HG03558 (cell line): ENCODE measurements around the gene PDGFB.

Source experiments
- ATAC-seq: cut with Tn5 transposase; IDR thresholded peaks from one replicate; pipeline ENCODE4 v1.9.1; 2021; ENCODE audit warnings: moderate number of reproducible peaks; ENCODE audit not compliant: unreplicated experiment; ENCODE audit errors: extremely low read depth

PDGFB gene

DNA sequence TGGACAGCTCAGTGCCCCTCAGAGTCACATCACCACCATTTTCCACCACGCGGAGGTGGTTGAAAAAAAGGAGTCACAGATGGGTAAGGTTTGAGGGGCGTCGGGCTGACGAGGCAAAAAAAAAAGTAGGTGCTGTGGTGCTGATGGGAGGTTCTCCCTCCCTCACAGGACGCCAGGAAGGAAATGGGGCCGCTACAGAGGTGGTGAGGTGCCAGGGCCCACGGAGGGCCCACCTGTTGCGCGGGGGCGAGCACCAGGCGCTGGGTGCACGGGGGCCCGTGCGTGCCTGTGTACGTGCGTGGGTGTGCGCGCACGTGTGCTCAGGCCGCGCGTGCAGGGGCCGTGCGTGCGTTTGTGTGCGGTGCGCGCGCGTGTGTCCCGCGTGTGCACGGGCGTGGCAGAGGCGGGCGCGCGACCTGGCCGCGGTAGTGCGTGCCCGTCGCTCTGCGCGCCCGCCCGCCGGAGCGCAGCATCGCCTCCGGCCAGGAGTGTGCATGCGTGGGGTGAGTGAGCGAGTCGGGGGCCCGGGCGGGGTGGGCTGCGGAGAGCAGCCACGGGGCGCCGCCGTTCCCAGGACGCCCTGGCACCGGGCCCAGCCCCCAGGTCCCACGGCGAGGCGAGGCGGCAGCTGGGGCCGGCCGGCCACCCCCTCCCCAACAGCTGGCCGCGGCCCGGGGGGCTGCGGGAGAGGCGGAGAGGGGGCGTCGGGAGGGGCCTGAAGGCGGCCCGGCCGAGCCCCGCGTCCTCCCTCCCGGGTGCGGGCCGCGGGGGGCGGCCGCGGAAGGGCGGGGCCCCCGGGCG lies 2.8 kb downstream of the PDGFB start:
- ATAC-seq: no peak

DNA sequence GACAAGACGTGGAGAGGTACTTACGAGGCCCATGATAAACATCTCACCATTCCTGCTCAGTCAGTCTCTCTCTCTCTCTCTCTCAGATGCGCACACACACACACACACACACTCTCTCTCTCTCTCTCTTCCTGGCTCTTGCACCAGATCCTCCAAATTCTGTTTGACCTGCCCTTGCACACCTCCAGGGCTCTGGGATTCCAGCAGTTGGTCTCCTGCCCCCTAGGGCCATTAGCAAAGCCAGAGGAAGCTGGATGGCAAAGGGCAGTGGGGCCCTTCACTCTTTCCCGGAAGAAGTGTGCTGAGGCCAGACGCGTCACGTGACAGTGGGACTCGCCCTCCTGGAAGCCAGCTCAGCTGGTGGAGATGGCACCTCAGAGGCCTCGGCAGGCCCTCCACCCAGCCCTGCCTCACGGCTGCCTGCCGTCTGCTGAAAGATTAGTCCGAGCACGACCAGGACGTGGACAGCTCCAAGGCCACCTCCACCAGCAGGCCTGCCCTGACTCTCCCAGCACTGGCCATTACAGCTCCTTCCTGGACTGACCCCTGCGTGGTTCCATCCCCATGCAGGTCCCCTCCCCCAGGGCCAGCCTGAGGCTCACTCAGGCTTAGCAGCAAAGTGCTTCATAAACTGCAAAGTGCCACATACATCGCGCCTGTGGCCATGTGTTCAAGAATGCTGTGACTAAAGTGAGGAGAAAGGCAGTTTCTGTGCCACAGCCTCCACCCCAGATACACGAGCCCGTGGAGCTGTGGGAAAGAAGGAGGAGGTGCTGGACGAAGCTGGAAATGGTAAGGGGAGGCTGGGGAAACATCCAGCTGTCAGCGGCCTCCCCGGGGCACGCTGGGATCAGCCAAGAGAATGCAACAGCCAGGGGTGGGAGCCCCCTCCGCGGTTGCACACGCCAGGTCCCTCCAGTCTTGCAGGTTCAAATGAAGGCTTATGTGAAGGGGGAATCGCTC lies 3.7 kb downstream of the PDGFB start:
- no peak for ATAC-seq

DNA sequence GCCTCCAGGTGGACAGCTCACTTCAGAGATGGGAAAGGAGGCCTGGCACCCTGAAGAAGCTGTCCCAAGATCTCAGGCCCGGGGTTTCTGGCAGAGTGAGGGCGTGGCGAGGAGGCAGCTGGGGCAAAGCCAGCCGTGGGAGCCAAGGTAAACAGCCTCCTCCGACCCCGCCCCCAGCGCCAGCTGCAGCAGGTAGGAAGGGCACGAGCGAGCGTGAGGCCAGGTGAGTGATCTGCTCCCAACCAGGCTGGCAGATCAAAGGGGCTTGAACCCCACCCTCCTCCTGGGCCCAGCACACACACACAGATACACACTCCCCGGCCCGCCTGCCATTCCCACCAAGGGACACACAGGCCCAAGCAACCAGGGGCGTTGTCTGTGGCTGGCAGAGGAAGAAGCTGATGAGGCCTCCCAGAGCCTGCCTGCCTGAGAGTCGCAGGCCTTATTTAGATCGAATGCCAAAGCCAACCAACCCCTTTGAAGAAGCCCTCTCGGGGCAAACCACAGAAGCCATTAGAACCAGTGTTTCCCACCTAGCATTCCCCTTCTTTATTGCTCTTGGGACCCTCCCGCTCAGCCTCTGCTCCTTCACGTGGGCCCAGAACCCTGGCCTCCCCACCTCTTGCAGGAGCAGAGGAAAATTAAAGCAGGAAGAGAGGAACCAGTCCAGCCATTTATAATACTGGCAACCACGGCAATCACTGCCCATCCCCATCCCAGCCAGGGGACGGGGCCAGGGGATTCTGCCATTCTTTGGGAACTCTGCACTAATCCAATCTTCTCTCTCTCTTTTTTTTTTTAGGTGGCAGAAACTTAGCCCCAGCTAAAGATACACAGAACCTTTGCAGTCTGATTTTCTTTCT lies 5.0 kb downstream of the PDGFB start:
- ATAC-seq: no peak

DNA sequence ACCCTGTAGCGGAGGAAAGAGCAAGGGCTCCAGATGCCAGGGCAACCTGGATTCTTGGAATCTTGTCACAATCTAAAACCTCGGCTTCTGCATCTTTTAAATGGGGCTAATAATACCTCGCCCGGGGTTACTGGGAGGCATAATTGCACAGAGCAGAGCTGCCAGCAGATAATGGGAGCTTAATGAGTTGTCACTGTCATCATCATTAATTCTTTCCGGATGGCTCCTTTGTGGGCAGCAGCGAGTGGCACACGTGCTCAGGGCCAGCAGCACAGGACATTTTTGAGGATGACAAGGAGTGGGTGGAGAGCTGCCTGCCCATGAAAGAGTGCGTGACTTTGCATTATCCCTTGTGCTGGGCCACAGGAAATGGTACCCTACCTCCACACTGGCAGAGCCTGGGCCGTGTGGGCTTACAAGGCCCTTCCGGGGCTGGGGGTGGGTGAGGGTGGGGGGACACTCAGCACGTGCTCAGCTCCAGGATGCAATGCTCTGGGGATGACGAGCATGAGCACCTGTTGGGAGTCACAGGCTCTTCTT lies 5.7 kb downstream of the PDGFB start:
- ATAC-seq: no peak

DNA sequence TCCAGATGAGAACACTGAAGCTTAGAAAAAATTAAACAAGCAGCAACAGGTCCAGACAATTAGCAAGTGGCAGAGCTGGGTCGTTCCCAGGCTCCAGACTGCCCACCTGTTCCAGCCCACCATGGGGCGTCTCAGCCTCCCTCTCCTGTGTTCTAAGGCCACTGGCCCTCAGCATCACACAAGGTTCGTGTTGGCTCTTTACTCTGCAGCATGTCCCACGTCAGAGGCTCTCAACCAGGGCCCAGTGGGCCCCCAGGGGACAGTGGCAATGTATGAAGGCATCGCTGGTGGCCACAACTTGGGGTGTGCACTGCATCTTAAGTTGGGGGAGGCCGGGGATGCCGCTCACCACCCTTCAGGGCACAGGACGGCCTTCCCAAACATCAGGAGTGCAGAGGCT lies 6.2 kb downstream of the PDGFB start:
- no peak for ATAC-seq

DNA sequence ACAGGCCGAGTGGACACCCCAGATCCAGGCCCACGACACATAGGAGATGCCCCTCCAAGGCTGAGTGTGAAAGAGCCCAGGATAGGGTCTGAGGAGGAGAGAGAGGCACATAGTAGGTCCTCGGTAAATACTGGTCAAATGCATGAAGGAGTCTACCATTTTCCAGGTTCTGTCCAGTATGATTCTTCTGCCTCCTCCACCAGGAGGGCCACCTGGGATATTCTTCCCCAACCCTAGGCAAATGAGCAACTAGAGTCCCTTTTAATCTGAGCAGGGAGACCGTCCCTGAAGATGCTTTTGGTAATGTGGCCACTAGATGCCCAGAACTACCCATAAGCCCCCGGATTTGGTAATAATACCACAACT lies 6.7 kb downstream of the PDGFB start:
- no peak for ATAC-seq

DNA sequence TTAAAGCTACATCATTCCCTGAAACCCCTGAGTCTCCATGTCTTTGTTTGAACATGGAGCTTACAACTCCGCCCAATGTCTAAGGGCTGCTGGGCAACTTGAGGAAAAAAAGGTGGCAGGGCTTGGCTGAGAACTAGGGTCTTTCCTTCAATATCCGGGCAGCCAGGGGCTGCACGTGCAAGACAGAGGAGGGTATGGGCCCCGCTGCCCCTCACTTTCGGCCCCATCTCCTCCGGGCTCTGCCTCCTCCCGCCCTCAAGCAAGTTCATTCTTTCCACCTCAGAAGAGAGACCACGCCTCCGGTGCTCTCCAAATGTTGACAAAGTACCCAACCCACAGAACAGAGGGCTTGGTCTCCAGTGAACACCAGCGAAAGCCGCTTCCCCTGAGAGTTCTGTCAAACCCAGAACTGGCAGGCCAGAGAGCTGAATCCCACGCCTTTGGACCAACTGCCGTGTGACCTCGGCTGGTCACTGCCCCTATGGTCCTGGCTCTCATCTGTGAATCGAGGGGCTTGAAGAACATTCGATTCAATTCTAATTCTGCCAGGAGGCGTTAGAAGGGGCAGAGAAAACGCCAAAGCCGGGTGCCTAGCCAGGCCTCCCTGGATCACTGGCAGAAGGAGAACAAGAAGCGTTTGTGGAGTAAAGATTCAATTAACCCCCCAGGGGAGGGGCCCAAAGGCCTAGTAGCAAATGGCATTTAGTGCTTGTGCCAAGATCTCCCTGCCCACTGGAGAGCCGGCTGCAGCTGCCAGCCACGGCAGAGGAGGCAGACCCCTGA lies 7.3 kb downstream of the PDGFB start:
- no peak for ATAC-seq

DNA sequence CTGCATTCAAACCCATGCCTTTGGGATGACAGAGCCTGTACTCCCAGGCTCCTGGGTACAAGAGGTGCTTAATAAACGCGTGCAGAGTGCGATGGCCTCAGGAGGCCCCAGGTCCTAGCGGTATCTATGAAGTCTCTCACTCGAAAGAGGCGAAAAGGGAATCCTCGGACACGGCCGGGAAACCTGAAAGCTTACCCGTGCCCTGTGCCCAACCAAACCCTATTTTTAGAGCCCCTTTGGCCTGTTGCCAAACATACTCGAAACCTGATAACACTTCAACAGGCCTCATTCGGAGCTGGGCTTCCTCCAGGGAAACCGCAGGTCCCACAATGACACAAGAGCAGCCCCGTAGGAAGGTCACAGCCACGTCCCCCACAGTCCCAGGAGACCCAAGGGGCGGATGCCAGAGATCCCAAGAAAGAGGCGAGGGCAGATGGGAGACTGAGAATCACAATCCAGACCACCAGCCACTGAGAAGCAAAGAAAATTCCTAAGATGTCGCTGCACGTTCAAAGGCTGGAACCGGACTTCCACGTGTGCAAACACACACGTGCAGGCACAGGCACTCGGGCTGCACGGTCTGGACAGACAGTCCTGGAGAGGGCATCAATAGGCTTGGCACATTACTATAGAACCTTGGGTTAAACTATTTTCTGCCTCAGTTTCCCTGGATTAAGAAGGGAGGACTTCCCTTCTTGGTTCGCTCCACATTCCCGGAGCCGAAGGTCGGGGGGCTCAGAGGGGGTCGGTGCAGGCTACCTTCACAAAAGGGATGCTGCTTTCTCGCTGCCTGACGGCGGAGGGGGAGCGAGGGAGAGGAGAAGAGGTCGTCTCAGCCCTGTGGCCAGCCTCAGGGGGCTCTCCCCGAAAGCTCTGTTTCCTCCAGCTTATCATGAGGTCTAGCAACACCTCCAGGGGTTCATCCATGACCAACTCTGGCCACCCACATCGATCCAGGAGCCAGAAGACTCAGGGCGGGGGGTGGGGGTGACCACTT lies 8.2 kb downstream of the PDGFB start:
- no peak for ATAC-seq

DNA sequence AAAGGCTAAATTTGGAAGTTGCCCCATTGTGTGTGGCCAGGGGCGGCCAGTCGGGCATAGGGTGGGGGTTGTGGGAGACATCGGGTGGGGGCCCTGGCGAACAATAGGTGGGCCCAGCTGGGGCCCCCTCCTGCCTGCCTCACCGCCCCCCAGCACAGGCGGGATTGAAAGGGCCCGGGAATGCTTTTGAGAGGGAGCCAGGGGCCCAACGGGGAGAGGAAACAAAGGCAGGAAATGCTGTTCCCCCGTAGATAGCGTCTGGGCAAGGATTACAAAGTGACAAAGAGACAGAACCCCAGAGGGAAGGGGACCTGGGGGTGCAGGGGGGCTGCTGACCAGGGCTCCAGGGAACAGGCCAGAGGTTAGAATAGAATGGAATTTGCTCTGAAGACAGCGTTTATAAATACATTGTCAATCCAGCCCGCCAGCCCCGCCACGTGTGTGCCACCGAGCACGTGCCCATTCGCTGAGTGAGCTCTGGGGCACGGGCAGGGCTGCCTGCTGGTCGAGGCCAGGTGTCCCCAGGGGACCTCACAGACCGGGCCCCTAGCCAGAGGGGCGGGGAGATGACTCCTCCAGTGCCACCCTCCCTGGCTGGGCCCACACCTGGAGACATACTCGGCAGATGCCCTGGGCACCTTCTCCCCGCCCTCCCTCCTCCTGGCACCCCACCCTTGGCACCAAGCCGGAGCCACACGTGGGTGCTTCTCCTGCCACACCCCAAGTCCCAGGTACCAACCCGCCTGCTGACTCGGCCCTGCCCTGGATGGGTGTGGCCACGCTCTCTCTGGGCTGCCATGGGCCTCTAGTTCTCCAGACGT lies 9.7 kb downstream of the PDGFB start:
- ATAC-seq: no peak

DNA sequence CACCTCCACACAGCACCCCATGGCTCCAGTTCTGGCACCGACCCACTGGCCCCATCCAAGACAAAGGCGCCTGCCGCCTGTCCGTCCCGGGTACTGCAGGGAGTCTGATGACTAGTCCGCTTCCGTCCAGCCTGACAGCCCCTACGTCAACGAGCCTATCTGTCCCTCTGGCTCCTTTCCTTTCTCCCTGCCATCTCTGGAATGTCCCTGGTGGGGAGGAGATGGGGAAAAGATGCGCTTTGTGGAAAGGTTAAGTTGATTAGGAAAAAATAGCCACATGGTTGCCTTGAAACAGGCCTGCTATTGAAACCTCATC lies 10.4 kb downstream of the PDGFB start:
- no peak for ATAC-seq

DNA sequence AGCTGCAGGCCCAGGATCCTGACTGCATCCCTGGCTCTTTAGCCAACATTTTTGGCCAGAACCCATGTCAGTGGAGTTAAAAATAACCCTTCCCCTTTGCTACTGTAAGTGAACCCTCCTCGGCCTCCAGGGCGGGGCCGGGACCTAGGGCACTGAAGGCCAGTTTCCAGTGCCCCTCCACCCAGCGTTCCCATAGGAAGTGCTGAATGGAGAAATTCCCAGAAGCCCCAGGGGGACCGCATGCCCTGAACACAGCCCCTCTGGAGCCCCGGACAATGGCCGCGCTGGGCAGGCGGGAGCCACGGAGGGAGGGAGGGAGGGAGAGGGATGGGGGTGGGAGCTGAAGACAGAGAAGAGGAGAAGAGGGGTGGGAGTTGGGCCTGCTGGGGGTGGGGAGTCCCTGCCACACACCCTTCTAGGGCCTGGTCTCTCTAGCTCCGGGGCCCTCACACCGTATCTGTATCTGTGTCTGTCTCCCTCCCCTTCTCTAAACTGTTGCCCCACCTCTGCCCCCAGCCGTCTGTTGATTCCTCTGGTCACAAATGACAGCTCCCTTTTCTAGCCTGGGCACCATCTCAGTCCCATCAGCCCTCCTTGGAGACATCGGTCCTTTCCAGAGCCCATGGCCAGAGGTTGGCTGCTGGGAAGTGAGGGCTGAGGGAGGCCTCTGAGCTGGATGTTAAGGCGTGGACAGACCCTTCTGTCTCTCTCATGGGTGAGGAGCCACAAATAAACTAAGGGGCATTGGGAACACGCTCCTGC lies 10.9 kb downstream of the PDGFB start:
- ATAC-seq: no peak

DNA sequence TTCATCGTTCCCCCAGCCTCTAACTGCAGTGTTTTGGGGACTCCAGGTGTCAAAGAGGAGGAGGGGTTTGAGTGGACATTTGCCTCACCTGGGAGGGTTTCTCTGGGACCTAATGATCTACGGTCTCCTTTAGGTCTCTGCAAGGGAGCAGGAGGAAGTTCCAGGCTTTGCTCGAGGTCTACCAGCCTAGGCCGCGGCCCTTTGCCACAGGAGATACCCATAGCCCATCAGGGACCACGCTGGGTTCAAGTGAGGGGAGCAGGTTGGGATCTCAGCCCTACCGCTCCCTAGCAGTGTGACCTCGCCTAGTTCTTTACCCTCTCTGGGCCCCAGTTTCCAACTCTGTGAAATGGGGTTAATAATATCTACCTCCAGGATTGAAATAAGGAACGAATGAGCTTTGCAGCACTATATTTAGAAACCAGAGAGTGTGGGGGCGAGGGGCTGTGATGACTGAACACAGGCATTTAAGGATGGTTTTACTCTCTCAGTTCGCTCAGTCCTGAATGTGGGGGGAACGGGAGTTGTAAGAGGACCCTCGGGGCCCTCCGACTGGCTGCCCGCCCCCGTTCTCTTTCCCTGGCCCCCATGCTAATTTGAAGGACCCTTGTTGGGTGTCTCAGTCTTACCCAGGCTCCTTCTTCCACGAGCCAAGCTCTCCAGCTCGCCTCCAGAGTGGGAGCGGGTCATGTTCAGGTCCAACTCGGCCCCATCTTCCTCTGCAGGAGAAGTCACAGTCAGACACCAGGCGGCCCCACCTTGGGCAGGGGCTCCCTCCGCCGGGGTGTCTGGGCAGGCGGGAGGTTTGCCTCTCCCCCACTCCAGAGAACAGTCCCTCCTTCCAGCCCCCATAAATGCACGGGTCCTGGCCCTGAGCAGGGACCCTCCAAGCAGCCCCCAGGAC lies 11.7 kb downstream of the PDGFB start:
- ATAC-seq: no peak

DNA sequence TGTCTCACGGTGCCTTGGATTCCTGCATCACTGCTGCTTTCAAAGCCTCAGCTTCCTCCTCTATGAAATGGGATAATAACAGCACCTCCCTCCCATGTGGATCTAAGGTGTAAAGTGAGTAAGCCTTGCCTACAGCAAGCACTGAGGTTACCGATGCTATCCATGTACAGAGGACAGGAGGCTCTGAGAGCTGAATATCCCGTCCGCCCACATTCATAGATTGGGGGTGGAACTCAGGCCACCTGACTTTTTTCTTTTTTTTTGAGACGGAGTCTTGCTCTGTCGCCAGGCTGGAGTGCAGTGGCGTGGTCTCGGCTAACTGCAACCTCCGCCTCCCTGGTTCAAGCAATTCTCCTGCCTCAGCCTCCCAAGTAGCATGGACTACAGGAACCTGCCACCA lies 12.5 kb downstream of the PDGFB start:
- ATAC-seq: no peak

DNA sequence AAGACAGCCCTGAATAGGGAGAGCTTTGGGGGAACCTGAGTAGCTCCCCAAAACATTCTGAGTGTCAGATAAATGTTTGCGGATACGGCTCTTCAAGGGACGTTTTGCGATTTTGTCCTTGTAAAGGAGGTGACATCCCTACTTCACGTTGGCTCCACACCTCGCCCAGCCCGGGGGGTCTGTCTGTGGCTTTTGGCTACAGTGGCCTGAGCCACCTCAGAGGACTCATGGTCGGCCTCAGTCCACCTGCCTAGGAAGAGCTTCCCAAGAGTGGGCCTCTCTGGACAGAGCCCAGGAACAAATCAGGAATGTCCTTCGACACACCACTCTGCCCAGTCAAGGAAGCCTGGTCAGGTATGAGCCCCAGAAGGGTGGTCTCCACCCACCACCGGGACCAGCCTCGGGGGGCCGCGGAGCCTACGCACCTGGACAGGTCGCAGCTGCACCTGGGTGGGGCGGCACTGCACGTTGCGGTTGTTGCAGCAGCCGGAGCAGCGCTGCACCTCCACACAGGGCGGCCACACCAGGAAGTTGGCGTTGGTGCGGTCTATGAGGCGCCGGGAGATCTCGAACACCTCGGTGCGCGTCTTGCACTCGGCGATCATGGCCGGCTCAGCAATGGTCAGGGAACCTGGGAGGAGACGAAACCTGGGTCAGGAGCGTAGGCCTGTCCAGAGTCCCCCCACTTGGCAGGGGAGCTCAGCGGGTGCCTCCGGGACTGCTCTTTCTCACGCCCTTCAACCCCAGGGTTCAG lies 13.4 kb downstream of the PDGFB start:
- ATAC-seq: no peak
